Liver (tissue), 9 donors: Measurements from ENCODE around the gene INO80. TPM values are rescaled to one million over a fixed set of nuclear protein-coding genes. Genes with fewer than 3 reads are reported as not detected.

Experiments used
- DNase-seq: peaks from one replicate; pipeline ENCODE4 v3.0.0-alpha.2; 2017; ENCODE audit warnings: low spot score
- H3K27ac ChIP-seq, 2 donors: one replicate each; pipeline ENCODE4 v1.7.0; 2013; ENCODE audit warnings: inconsistent platforms in 2 of 2, low read length in 2 of 2, control low read depth in 1 of 2, low read depth in 1 of 2, mild to moderate bottlenecking in 1 of 2
- H3K27me3 ChIP-seq, 4 donors: one replicate each; pipeline versions ENCODE4 v1.6.1 to v1.7.0; 2013; ENCODE audit warnings: low read length in 3 of 4, inconsistent platforms in 1 of 4, mild to moderate bottlenecking in 1 of 4, moderate library complexity in 1 of 4; ENCODE audit not compliant: control insufficient read depth in 4 of 4, insufficient read depth in 4 of 4
- H3K36me3 ChIP-seq, 4 donors: one replicate each; pipeline versions ENCODE4 v1.6.1 to v1.7.0; 2013; ENCODE audit warnings: low read length in 3 of 4, mild to moderate bottlenecking in 3 of 4, low read depth in 1 of 4, moderate library complexity in 1 of 4; ENCODE audit not compliant: control insufficient read depth in 4 of 4, insufficient read depth in 3 of 4
- H3K4me1 ChIP-seq, 4 donors: one replicate each; pipeline versions ENCODE4 v1.6.1 to v1.7.0; 2013; ENCODE audit warnings: low read length in 3 of 4, mild to moderate bottlenecking in 3 of 4, moderate library complexity in 1 of 4; ENCODE audit not compliant: control insufficient read depth in 4 of 4, insufficient read depth in 4 of 4
- H3K4me3 ChIP-seq, 3 donors: one replicate each; pipeline versions ENCODE4 v1.6.1 to v1.7.0; 2013; ENCODE audit warnings: low read length in 3 of 3, control low read depth in 1 of 3, low read depth in 1 of 3, mild to moderate bottlenecking in 1 of 3
- H3K9ac ChIP-seq, 2 donors: one replicate each; pipeline ENCODE4 v1.7.0; 2013; ENCODE audit warnings: low read length in 2 of 2, mild to moderate bottlenecking in 2 of 2, moderate library complexity in 2 of 2, control low read depth in 1 of 2, low read depth in 1 of 2
- H3K9me3 ChIP-seq, 4 donors: one replicate each; pipeline versions ENCODE4 v1.6.1 to v1.7.0; 2013; ENCODE audit warnings: low read length in 3 of 4; ENCODE audit not compliant: control insufficient read depth in 4 of 4
- EGR1 ChIP-seq, 2 donors: IDR thresholded peaks; 2 replicates each; pipeline ENCODE4 v1.6.1; 2016 to 2018; ENCODE audit warnings: antibody characterized with exemption in 2 of 2, low read depth in 2 of 2
- FOXA1 ChIP-seq: IDR thresholded peaks from 2 replicates; pipeline ENCODE4 v1.6.1; 2016; ENCODE audit warnings: antibody characterized with exemption
- GABPA ChIP-seq, 2 donors: IDR thresholded peaks in 1 of 2; conservative IDR thresholded peaks in 1 of 2; 2 replicates each; pipeline ENCODE4 v1.6.1; 2016; ENCODE audit warnings: antibody characterized with exemption in 2 of 2, mild to moderate bottlenecking in 1 of 2, moderate library complexity in 1 of 2
- HNF4A ChIP-seq, 2 donors: conservative IDR thresholded peaks; 2 replicates each; pipeline ENCODE4 v1.6.1; 2016; ENCODE audit warnings: antibody characterized with exemption in 2 of 2, mild to moderate bottlenecking in 2 of 2
- HNF4G ChIP-seq: IDR thresholded peaks from 2 replicates; pipeline ENCODE4 v1.6.1; 2016; ENCODE audit warnings: antibody characterized with exemption
- NR2F2 ChIP-seq: IDR thresholded peaks from 2 replicates; pipeline ENCODE4 v1.6.1; 2016; ENCODE audit warnings: antibody characterized with exemption
- RAD21 ChIP-seq, 2 donors: IDR thresholded peaks; 2 replicates each; pipeline ENCODE4 v1.6.1; 2016; ENCODE audit warnings: antibody characterized with exemption in 2 of 2, mild to moderate bottlenecking in 2 of 2
- RXRA ChIP-seq, 2 donors: IDR thresholded peaks; 2 replicates each; pipeline ENCODE4 v1.6.1; 2017 to 2018; ENCODE audit warnings: antibody characterized with exemption in 2 of 2, mild to moderate bottlenecking in 1 of 2
- SP1 ChIP-seq: IDR thresholded peaks from 2 replicates; pipeline ENCODE4 v1.6.1; 2018; ENCODE audit warnings: antibody characterized with exemption, mild to moderate bottlenecking
- TAF1 ChIP-seq: conservative IDR thresholded peaks from 2 replicates; pipeline ENCODE4 v1.6.1; 2016; ENCODE audit warnings: antibody characterized with exemption, mild to moderate bottlenecking
- YY1 ChIP-seq: IDR thresholded peaks from 2 replicates; pipeline ENCODE4 v1.6.1; 2016; ENCODE audit warnings: antibody characterized with exemption, mild to moderate bottlenecking
- WGBS: extraction: QIAGEN DNeasy Blood & Tissue Kit; methylation state at CpG from one replicate; pipeline ENCODE4 v1.1.7; 2013; 5-methylcytosine and 5-hydroxymethylcytosine counted together
- polyA plus RNA-seq, 2 donors: library from polyadenylated mRNA; stranded (reverse) in 1 of 2; unstranded in 1 of 2; fragments of 200-250 nt in 1 of 2; fragments of >200 nt in 1 of 2; fragmentation: Nextera tagmentation in 1 of 2; extraction: Ambion mirVana in 1 of 2; gene quantifications; one replicate each; pipeline versions ENCODE4 v1.2.1 to v1.2.3, GENCODE V29; 2013 to 2015
- total RNA-seq, 2 donors: library from RNA; depleted of rRNA; stranded (reverse); fragments of >200 nt; gene quantifications; one replicate each; pipeline ENCODE4 v1.2.3, GENCODE V29; 2014
- TF ChIP-seq, protein P1 (sequence below): IDR thresholded peaks from 2 replicates; pipeline ENCODE4 v1.6.1; 2016; ENCODE audit warnings: antibody characterized with exemption
- TF ChIP-seq, protein P2 (sequence below): IDR thresholded peaks from 2 replicates; pipeline ENCODE4 v1.6.1; 2016; ENCODE audit warnings: antibody characterized with exemption
- TF ChIP-seq, protein P3 (sequence below): IDR thresholded peaks from 2 replicates; pipeline ENCODE4 v1.6.1; 2016; ENCODE audit warnings: antibody characterized with exemption
- TF ChIP-seq, protein P4 (sequence below): fragments of 150-350 bp; IDR thresholded peaks from 2 replicates; pipeline ENCODE4 v1.5.1; 2017; ENCODE audit warnings: improper control_type of control experiment, low read depth, low read length; ENCODE audit not compliant: missing input control
- donor health status: healthy.
- donor health status: healthy.
- donor health status: healthy.
- donor health status: healthy.
- donor health status: healthy.

Gene INO80
- total and polyA plus RNA-seq, 4 donors, result 3.2 to 19.7 (median 9.4) TPM

DNA sequence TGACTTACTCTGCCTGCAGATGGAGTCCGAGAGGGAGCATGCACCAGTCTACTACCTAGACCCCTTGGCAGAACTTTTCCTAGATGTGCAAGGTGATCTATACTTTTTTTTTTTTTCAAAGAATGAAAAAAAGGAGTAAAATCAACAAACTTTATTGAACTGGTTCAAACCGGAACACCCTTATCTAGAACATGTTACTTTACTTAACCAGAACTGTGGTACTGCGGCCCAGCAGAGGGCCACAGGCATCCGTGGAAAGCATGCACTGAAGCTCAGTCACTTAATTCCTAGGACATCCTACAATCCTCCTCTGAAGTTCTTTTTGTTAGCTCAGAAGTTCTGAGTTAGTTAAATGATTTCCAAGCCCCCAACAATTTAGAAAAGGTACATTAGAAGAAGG lies 141.2 kb downstream of the INO80 start:
- Histone ChIP-seq H3K9ac (no peak overlapping the region), H3K27ac (no peak overlapping the region), H3K9me3 (no peaks in the 10 kb centered on the region), H3K36me3 (peaks cover 2 to 40% (median 27%) of the 10 kb centered on the region in 4 donors), H3K4me3 (no peak overlapping the region), H3K4me1 (no peaks in the 10 kb centered on the region), H3K27me3 (no peaks in the 10 kb centered on the region)
- 54% methylated on average over 4 of the region's 4 CpGs for WGBS
- DNase-seq, result no peak
- TF ChIP-seq RAD21 (IDR thresholded peaks at IDR 0.05) (peak; percentile 18 to 24), SP1 (no peak)

DNA sequence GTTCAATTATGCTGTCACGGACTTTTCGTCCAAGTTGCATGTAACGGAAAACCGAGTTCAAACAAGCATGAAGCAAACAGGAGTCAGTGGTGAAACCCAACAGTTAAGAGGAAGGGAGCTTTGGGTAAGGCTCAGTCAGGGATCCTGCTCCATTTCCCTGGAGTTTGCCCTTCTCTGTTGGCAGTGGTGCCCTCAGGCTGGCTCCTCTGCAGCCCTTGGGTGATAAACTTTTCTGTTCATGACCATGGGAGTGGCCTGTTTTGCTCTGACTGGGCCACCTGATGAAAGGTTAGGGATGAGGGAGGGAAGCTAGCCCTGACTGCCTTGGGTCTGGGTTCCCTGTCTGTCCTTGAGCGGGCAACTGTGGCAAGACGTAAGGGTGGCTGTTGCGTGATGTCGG lies 146.7 kb downstream of the INO80 start:
- no peaks in the 10 kb centered on the region for H3K36me3 ChIP-seq
- DNase-seq, result no peak
- peaks cover 5 to 8% (median 6%) of the 10 kb centered on the region in 4 donors for H3K4me1 ChIP-seq
- 84% methylated on average over 8 of the region's 8 CpGs for WGBS
- TF ChIP-seq HNF4A (conservative IDR thresholded peaks at IDR 0.05), result peak in 1 of 2 donors; percentile 14
- no peak for TF ChIP-seq SP1
- H3K27ac ChIP-seq, result no peak overlapping the region
- no peaks in the 10 kb centered on the region for H3K9me3 ChIP-seq
- H3K9ac ChIP-seq, result no peak overlapping the region
- H3K4me3 ChIP-seq, result no peak overlapping the region
- H3K27me3 ChIP-seq, result no peaks in the 10 kb centered on the region

DNA sequence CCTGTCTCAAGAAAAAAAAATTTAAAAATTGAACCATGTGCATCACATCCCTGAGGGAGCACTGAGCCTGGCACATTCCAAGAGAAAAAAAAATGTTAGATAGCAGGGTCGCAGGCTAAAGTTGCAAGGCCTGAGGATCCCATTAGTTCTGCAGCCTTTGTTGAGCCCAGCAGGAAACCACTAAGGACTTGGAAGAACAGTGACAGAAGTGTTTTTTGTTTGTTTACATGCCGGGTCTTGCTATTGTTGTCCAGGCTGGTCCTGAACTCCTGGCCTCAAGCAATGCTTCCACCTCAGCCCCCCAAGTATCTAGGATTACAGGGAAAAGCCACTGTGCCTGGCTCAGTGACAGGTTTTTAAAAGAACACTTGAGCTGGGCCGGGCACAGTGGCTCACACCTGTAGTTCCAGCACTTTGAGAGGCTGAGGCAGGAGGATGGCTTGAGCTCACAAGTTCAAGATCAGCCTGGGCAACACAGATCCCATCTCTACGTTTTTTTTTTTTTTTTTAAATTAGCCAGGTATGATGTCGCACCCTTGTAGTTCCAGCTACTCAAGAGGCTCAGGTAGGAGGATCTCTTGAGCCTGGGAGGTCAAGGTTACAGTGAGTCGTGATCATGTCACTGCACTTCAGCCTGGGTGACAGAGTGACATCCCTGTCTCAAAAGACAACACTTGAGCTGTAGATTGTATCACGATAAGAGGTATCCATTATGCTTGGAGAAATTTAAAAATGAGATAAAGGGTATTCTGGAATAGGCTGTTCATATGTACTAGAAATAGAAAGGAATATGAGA lies 147.6 kb downstream of the INO80 start:
- TF ChIP-seq, protein P1, sequence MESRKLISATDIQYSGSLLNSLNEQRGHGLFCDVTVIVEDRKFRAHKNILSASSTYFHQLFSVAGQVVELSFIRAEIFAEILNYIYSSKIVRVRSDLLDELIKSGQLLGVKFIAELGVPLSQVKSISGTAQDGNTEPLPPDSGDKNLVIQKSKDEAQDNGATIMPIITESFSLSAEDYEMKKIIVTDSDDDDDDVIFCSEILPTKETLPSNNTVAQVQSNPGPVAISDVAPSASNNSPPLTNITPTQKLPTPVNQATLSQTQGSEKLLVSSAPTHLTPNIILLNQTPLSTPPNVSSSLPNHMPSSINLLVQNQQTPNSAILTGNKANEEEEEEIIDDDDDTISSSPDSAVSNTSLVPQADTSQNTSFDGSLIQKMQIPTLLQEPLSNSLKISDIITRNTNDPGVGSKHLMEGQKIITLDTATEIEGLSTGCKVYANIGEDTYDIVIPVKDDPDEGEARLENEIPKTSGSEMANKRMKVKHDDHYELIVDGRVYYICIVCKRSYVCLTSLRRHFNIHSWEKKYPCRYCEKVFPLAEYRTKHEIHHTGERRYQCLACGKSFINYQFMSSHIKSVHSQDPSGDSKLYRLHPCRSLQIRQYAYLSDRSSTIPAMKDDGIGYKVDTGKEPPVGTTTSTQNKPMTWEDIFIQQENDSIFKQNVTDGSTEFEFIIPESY, result no peak
- TF ChIP-seq NR2F2, result no peak
- TF ChIP-seq RXRA (IDR thresholded peaks at IDR 0.05), result no peak
- TF ChIP-seq HNF4G, result no peak
- TF ChIP-seq, protein P2, sequence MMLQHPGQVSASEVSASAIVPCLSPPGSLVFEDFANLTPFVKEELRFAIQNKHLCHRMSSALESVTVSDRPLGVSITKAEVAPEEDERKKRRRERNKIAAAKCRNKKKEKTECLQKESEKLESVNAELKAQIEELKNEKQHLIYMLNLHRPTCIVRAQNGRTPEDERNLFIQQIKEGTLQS, result no peak
- H3K4me3 ChIP-seq, result no peak overlapping the region
- H3K27ac ChIP-seq, result no peak overlapping the region
- no peak for DNase-seq
- no peak overlapping the region for H3K9ac ChIP-seq
- 79% methylated on average over 7 of the region's 7 CpGs for WGBS
- no peaks in the 10 kb centered on the region for H3K27me3 ChIP-seq
- H3K36me3 ChIP-seq, result no peaks in the 10 kb centered on the region
- H3K4me1 ChIP-seq, result peaks cover 5 to 8% (median 6%) of the 10 kb centered on the region in 4 donors
- no peaks in the 10 kb centered on the region for H3K9me3 ChIP-seq

DNA sequence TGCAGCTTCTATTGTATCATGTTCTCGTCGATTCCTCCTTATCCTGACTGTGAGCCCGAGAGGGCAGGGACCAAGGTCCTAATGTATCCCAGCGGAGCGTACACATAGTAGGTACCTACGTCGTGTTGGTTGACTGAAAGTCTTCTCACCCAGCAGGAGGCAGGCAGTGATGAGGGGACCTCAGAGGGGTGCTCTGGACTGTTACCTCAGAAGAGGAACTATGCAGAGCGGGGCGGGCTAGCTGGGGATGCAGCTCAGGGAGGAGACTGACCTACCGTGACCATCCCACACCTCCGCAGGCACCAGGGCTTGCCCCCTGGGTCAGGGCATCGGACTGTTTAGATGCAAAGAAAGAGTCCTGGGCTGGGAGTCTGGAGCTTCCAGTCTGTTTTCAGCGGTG lies 151.4 kb downstream of the INO80 start:
- no peak overlapping the region for H3K27ac ChIP-seq
- H3K9ac ChIP-seq, result no peak overlapping the region
- no peaks in the 10 kb centered on the region for H3K27me3 ChIP-seq
- H3K4me1 ChIP-seq, result peaks cover 5 to 8% (median 6%) of the 10 kb centered on the region in 4 donors
- no peak for DNase-seq
- H3K9me3 ChIP-seq, result no peaks in the 10 kb centered on the region
- H3K36me3 ChIP-seq, result no peaks in the 10 kb centered on the region
- H3K4me3 ChIP-seq, result no peak overlapping the region
- TF ChIP-seq EGR1 (IDR thresholded peaks at IDR 0.05; ENCODE audit: low read depth in 2 of 2) (no peak), GABPA (IDR thresholded peaks at IDR 0.05 in 1 of 2, conservative IDR thresholded peaks at IDR 0.05 in 1 of 2) (no peak), YY1 (no peak), HNF4G (no peak), RAD21 (IDR thresholded peaks at IDR 0.05) (no peak), FOXA1 (no peak), SP1 (no peak), HNF4A (conservative IDR thresholded peaks at IDR 0.05) (no peak), TAF1 (no peak)
- TF ChIP-seq, protein P3, sequence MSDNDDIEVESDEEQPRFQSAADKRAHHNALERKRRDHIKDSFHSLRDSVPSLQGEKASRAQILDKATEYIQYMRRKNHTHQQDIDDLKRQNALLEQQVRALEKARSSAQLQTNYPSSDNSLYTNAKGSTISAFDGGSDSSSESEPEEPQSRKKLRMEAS, result no peak
- TF ChIP-seq, protein P4, sequence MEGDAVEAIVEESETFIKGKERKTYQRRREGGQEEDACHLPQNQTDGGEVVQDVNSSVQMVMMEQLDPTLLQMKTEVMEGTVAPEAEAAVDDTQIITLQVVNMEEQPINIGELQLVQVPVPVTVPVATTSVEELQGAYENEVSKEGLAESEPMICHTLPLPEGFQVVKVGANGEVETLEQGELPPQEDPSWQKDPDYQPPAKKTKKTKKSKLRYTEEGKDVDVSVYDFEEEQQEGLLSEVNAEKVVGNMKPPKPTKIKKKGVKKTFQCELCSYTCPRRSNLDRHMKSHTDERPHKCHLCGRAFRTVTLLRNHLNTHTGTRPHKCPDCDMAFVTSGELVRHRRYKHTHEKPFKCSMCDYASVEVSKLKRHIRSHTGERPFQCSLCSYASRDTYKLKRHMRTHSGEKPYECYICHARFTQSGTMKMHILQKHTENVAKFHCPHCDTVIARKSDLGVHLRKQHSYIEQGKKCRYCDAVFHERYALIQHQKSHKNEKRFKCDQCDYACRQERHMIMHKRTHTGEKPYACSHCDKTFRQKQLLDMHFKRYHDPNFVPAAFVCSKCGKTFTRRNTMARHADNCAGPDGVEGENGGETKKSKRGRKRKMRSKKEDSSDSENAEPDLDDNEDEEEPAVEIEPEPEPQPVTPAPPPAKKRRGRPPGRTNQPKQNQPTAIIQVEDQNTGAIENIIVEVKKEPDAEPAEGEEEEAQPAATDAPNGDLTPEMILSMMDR, result no peak
- TF ChIP-seq, protein P1, result no peak
- WGBS, result 83% methylated on average over 13 of the region's 13 CpGs
